WTC11 (cell line): ENCODE results near the gene TEKT5. TPM values are rescaled to one million over a fixed set of nuclear protein-coding genes. Genes with fewer than 3 reads are reported as not detected.
"Not testable (repeated sequence)": the region's sequence is repeated elsewhere in the genome, so short reads cannot be mapped to it uniquely, and the experiment has no call there.

Experiments used
- ATAC-seq: fragments of 200-7000 bp; cut with Tn5 transposase; 2 replicates; pipeline ENCODE4 v1.10.0; 2021; ENCODE audit warnings: mild to moderate bottlenecking, moderate library complexity
- CTCF ChIA-PET: fragments of 300-600 bp; sonication (Branson Sonifier 250); formaldehyde crosslinking; loops from one replicate; lab custom pipeline; 2021; ENCODE audit warnings: antibody characterized with exemption; lab: Charles Lee
- POLR2A ChIA-PET: fragments of 350-600 bp; sonication (Branson Sonifier 250); formaldehyde crosslinking; loops from one replicate; lab custom pipeline; 2021; ENCODE audit warnings: antibody characterized with exemption; lab: Charles Lee
- DNase-seq: peaks from one replicate; pipeline ENCODE4 v3.0.0; 2021; ENCODE audit warnings: low spot score
- H3K27ac Mint-ChIP-seq: 2 replicates; pipeline ENCODE4 v1.8.0; 2021; ENCODE audit warnings: mixed read lengths
- H3K27me3 Mint-ChIP-seq: 2 replicates; pipeline ENCODE4 v1.8.0; 2021; ENCODE audit warnings: low read depth, mild to moderate bottlenecking, moderate library complexity, mixed read lengths
- H3K36me3 Mint-ChIP-seq: 2 replicates; pipeline ENCODE4 v1.8.0; 2021; ENCODE audit warnings: mixed read lengths
- H3K4me1 Mint-ChIP-seq: 2 replicates; pipeline ENCODE4 v1.8.0; 2022; ENCODE audit warnings: mixed read lengths
- H3K4me3 Mint-ChIP-seq: 2 replicates; pipeline ENCODE4 v1.8.0; 2021; ENCODE audit warnings: mild to moderate bottlenecking, moderate library complexity, mixed read lengths
- H3K9me3 Mint-ChIP-seq: 2 replicates; pipeline ENCODE4 v1.8.0; 2021; ENCODE audit warnings: mixed read lengths
- ATF3 ChIP-seq: sonication (generic); formaldehyde crosslinking; conservative IDR thresholded peaks from 2 replicates; pipeline ENCODE4 v1.8.1; 2022; ENCODE audit warnings: mild to moderate bottlenecking, missing genetic modification reagents
- E2F1 ChIP-seq: sonication (generic); formaldehyde crosslinking; IDR thresholded peaks from 2 replicates; pipeline ENCODE4 v1.8.0; 2022; ENCODE audit warnings: mild to moderate bottlenecking, missing genetic modification reagents
- ESRRA ChIP-seq: sonication (generic); formaldehyde crosslinking; IDR thresholded peaks from 2 replicates; pipeline ENCODE4 v1.8.1; 2022; ENCODE audit warnings: mild to moderate bottlenecking, missing genetic modification reagents, borderline replicate concordance
- GRHL2 ChIP-seq: fragments of 250-450 bp; sonication (Bioruptor Pico); IDR thresholded peaks from 2 replicates; pipeline ENCODE4 v1.8.0; 2022; ENCODE audit warnings: mild to moderate bottlenecking, moderate library complexity; ENCODE audit not compliant: insufficient replicate concordance, severe bottlenecking
- GTF2I ChIP-seq: fragments of 250-450 bp; sonication (Bioruptor Pico); conservative IDR thresholded peaks from 2 replicates; pipeline ENCODE4 v1.4.0; 2021; ENCODE audit warnings: mild to moderate bottlenecking
- JUN ChIP-seq: sonication (generic); formaldehyde crosslinking; IDR thresholded peaks from 2 replicates; pipeline ENCODE4 v1.8.0; 2023; ENCODE audit warnings: mild to moderate bottlenecking, missing genetic modification reagents
- KAT7 ChIP-seq: sonication (generic); formaldehyde crosslinking; IDR thresholded peaks from 2 replicates; pipeline ENCODE4 v1.8.1; 2023; ENCODE audit warnings: missing genetic modification reagents, mild to moderate bottlenecking, borderline replicate concordance
- NFYB ChIP-seq: sonication (generic); formaldehyde crosslinking; conservative IDR thresholded peaks from 2 replicates; pipeline ENCODE4 v1.8.0; 2022; ENCODE audit warnings: low read depth, missing genetic modification reagents
- SOX15 ChIP-seq: fragments of 250-450 bp; sonication (Bioruptor Pico); IDR thresholded peaks from 2 replicates; pipeline ENCODE4 v1.9.0; 2021; ENCODE audit warnings: mild to moderate bottlenecking
- SP1 ChIP-seq: sonication (generic); formaldehyde crosslinking; conservative IDR thresholded peaks from 2 replicates; pipeline ENCODE4 v1.8.1; 2022; ENCODE audit warnings: missing genetic modification reagents
- ZNF121 ChIP-seq: sonication (generic); formaldehyde crosslinking; IDR thresholded peaks from 2 replicates; pipeline ENCODE4 v1.8.0; 2023; ENCODE audit warnings: missing genetic modification reagents
- ZNF232 ChIP-seq: sonication (generic); formaldehyde crosslinking; IDR thresholded peaks from 2 replicates; pipeline ENCODE4 v1.8.0; 2022; ENCODE audit warnings: mild to moderate bottlenecking, missing genetic modification reagents
- ZNF263 ChIP-seq: sonication (generic); formaldehyde crosslinking; IDR thresholded peaks from 2 replicates; pipeline ENCODE4 v1.8.1; 2022; ENCODE audit warnings: low read depth, mild to moderate bottlenecking, moderate library complexity, missing genetic modification reagents
- ZNF532 ChIP-seq: fragments of 250-450 bp; sonication (Bioruptor Pico); IDR thresholded peaks from 2 replicates; pipeline ENCODE4 v1.9.0; 2021; ENCODE audit warnings: mild to moderate bottlenecking, borderline replicate concordance
- total RNA-seq: library from RNA; stranded (reverse); gene quantifications from 3 replicates; pipeline ENCODE4 v1.2.3, GENCODE V29; 2021
- TF ChIP-seq, protein P1 (sequence below): sonication (generic); formaldehyde crosslinking; conservative IDR thresholded peaks from 2 replicates; pipeline ENCODE4 v1.8.1; 2023; ENCODE audit warnings: mild to moderate bottlenecking, low read depth, missing genetic modification reagents, moderate library complexity
- TF ChIP-seq, protein P2 (sequence below): fragments of 200-600 bp; IDR thresholded peaks from 2 replicates; pipeline ENCODE4 v1.8.0; 2022; ENCODE audit warnings: antibody characterized with exemption
- TF ChIP-seq, protein P3 (sequence below): sonication (generic); formaldehyde crosslinking; IDR thresholded peaks from 2 replicates; pipeline ENCODE4 v1.8.1; 2023; ENCODE audit warnings: mild to moderate bottlenecking, missing genetic modification reagents, moderate library complexity
- TF ChIP-seq, protein P4 (sequence below): sonication (generic); formaldehyde crosslinking; IDR thresholded peaks from 2 replicates; pipeline ENCODE4 v1.8.1; 2022; ENCODE audit warnings: low read depth, mild to moderate bottlenecking, moderate library complexity, missing genetic modification reagents, borderline replicate concordance

Gene TEKT5
- total RNA-seq, 1 experiment from 2014 or later, result 1.1 TPM

DNA sequence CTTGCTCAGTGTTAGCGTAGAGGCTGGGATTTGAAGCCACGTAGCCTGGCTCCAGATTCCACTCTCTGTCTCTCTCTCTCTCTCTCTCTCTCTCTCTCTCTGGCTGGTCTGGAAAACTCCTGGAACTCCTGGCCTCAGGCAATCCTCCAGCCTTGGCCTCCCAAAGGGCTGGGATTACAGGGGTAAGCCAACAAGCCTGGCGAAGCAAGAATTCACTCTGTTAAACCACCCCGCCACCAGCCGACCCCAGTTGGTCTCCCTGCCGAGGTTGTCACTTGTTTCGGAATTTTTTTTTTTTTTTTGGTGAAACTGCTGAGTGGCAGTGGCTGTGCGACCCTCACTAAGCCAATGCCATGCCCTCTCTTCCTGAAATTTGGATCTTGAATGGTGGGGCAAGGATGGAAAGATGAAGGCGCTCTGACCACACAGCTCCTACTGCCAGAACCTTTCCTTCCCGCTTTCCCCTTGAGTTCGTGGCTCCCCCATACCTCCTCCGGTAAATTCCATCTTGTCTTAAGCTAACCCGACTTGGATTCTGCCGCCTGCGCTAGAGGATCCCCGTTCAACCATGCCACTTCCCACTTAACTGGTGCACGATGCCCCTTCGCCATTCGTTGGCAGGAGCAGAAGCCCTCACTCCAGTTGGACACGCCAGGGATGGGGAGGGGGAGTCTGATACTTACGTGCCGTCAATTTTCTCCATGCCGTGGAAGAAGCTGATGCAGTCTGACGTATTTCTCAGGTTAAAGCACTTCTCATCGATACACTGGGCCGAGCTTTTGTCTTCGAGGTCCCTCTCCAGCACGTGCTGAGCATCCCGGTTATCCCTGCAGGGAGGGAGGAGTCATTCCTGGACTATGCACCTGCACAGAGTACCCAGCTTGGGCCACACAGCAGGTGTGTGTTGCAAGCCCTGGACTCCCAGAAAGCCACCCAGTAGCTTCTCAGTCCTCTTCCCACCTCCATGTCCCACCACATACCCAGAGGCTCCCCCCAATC, 13.1 kb downstream of the TEKT5 start (continued):
- TF ChIP-seq, protein P1, sequence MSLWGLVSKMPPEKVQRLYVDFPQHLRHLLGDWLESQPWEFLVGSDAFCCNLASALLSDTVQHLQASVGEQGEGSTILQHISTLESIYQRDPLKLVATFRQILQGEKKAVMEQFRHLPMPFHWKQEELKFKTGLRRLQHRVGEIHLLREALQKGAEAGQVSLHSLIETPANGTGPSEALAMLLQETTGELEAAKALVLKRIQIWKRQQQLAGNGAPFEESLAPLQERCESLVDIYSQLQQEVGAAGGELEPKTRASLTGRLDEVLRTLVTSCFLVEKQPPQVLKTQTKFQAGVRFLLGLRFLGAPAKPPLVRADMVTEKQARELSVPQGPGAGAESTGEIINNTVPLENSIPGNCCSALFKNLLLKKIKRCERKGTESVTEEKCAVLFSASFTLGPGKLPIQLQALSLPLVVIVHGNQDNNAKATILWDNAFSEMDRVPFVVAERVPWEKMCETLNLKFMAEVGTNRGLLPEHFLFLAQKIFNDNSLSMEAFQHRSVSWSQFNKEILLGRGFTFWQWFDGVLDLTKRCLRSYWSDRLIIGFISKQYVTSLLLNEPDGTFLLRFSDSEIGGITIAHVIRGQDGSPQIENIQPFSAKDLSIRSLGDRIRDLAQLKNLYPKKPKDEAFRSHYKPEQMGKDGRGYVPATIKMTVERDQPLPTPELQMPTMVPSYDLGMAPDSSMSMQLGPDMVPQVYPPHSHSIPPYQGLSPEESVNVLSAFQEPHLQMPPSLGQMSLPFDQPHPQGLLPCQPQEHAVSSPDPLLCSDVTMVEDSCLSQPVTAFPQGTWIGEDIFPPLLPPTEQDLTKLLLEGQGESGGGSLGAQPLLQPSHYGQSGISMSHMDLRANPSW (CRISPR knock-in tag), result no peak
- TF ChIP-seq, protein P2, sequence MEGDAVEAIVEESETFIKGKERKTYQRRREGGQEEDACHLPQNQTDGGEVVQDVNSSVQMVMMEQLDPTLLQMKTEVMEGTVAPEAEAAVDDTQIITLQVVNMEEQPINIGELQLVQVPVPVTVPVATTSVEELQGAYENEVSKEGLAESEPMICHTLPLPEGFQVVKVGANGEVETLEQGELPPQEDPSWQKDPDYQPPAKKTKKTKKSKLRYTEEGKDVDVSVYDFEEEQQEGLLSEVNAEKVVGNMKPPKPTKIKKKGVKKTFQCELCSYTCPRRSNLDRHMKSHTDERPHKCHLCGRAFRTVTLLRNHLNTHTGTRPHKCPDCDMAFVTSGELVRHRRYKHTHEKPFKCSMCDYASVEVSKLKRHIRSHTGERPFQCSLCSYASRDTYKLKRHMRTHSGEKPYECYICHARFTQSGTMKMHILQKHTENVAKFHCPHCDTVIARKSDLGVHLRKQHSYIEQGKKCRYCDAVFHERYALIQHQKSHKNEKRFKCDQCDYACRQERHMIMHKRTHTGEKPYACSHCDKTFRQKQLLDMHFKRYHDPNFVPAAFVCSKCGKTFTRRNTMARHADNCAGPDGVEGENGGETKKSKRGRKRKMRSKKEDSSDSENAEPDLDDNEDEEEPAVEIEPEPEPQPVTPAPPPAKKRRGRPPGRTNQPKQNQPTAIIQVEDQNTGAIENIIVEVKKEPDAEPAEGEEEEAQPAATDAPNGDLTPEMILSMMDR, result no peak
- TF ChIP-seq, all 79 proteins: peak for 0

DNA sequence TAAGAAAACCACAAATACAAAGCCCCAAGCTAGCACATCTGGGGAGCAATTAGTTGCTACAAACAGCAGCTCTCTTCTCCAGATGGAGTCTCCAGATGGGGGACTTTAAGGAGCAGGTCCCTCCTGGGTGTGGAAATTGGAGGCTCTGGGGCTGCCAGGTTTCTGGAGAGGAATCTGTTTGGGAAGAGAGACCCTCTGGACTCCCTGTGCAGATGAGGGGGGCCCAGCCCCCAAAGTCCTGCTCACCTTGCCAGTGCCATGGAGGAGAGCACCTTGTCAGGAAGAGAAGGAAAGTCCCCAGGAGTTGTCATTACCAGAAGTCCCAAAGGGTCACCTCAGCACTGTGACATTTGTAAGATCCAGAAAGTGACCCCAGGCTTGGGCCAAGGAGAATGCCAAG, 14.8 kb downstream of the TEKT5 start:
- H3K9me3 Mint-ChIP-seq, result no peaks in the 10 kb centered on the region
- TF ChIP-seq, protein P3, sequence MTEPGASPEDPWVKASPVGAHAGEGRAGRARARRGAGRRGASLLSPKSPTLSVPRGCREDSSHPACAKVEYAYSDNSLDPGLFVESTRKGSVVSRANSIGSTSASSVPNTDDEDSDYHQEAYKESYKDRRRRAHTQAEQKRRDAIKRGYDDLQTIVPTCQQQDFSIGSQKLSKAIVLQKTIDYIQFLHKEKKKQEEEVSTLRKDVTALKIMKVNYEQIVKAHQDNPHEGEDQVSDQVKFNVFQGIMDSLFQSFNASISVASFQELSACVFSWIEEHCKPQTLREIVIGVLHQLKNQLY (CRISPR knock-in tag), result no peak
- no peak for TF ChIP-seq ESRRA (CRISPR knock-in tag)
- no peak for TF ChIP-seq GRHL2 (CRISPR knock-in tag)
- TF ChIP-seq ZNF121 (CRISPR knock-in tag), result no peak
- no peak for TF ChIP-seq JUN (CRISPR knock-in tag)
- TF ChIP-seq SP1 (CRISPR knock-in tag), result no peak
- no peak for TF ChIP-seq ATF3 (CRISPR knock-in tag)
- TF ChIP-seq ZNF263, result no peak
- TF ChIP-seq, protein P4, sequence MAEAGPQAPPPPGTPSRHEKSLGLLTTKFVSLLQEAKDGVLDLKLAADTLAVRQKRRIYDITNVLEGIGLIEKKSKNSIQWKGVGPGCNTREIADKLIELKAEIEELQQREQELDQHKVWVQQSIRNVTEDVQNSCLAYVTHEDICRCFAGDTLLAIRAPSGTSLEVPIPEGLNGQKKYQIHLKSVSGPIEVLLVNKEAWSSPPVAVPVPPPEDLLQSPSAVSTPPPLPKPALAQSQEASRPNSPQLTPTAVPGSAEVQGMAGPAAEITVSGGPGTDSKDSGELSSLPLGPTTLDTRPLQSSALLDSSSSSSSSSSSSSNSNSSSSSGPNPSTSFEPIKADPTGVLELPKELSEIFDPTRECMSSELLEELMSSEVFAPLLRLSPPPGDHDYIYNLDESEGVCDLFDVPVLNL, result no peak
- TF ChIP-seq ZNF232 (CRISPR knock-in tag), result no peak
- no peak for TF ChIP-seq ZNF532 (CRISPR knock-in tag)
- no peak for TF ChIP-seq KAT7
- TF ChIP-seq NFYB, result no peak
- no peak for TF ChIP-seq E2F1
- TF ChIP-seq GTF2I (CRISPR knock-in tag), result no peak
- no peak for TF ChIP-seq SOX15 (CRISPR knock-in tag)
- POLR2A ChIA-PET, result no interaction called here
- peaks cover 11% of the 10 kb centered on the region for H3K4me1 Mint-ChIP-seq
- CTCF ChIA-PET, result interaction anchor here (1.3 kb wide), 1 partner anchor 38 kb away, joined by 3 read pairs; no protein-coding TSS in a partner anchor
- no peak for ATAC-seq
- no peak overlapping the region for H3K27ac Mint-ChIP-seq
- DNase-seq, result no peak
- no peaks in the 10 kb centered on the region for H3K36me3 Mint-ChIP-seq
- no peak overlapping the region for H3K4me3 Mint-ChIP-seq
- H3K27me3 Mint-ChIP-seq, result no peaks in the 10 kb centered on the region; the same call in 1 of the 2 replicates

DNA sequence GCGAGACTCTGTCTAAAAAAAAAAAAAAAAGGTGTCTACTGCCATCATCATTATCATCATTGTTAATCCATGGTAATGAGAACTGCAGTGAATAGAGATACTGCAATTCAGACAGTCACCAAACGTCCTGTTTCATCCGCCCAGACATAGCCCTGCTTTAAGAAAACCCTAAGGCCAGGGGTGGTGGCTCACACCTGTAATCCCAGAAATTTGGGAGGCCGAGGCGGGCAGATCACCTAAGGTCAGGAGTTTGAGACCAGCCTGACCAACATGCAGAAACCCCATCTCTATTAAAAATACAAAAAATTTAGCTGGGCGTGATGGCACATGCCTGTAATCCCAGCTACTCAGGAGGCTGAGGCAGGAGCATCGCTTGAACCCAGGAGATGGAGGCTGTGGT, 15.3 kb downstream of the TEKT5 start:
- H3K27me3 Mint-ChIP-seq, ATAC-seq, POLR2A ChIA-PET, H3K27ac Mint-ChIP-seq, DNase-seq, H3K36me3 Mint-ChIP-seq, H3K9me3 Mint-ChIP-seq, H3K4me3 Mint-ChIP-seq: not testable (repeated sequence)
- peaks cover 11% of the 10 kb centered on the region for H3K4me1 Mint-ChIP-seq
- CTCF ChIA-PET, result interaction anchor here (1.3 kb wide), 1 partner anchor 37 kb away, joined by 3 read pairs; no protein-coding TSS in a partner anchor
